ENCODE measurements around the gene CCDC187.

The CCDC187 gene

GRCh38 chr9:136265561-136266355 is 38.1 kb downstream of the CCDC187 start:
- DNase-seq, result no peak

GRCh38 chr9:136264441-136265405 is 39.2 kb downstream of the CCDC187 start:
- DNase-seq, result no peak

- DNase-seq, result no peak
These were observed 39.9 kb downstream of the CCDC187 start for GRCh38 chr9:136264031-136264430.

GRCh38 chr9:136262671-136263178 is 41.2 kb downstream of the CCDC187 start:
- DNase-seq, result no peak

GRCh38 chr9:136261686-136262430 is 42.0 kb downstream of the CCDC187 start:
- DNase-seq, result no peak

- no peak for DNase-seq
These were observed 42.9 kb downstream of the CCDC187 start for GRCh38 chr9:136260936-136261472.

GRCh38 chr9:136260521-136260920 is 43.4 kb downstream of the CCDC187 start:
- DNase-seq, result no peak

GRCh38 chr9:136259836-136260235 is 44.1 kb downstream of the CCDC187 start:
- DNase-seq, result no peak

- DNase-seq, result no peak
These were observed 44.4 kb downstream of the CCDC187 start for GRCh38 chr9:136259517-136259813.

- DNase-seq, result no peak
These were observed 44.9 kb downstream of the CCDC187 start for GRCh38 chr9:136258786-136259516.

- no peak for DNase-seq
These were observed 45.6 kb downstream of the CCDC187 start for GRCh38 chr9:136258299-136258625.

GRCh38 chr9:136257381-136258298 is 46.3 kb downstream of the CCDC187 start:
- DNase-seq, result no peak

- no peak for DNase-seq
These were observed 47.7 kb downstream of the CCDC187 start for GRCh38 chr9:136255896-136256890.

- no peak for DNase-seq
These were observed 48.7 kb downstream of the CCDC187 start for GRCh38 chr9:136255166-136255538.

- DNase-seq, result no peak
These were observed 49.3 kb downstream of the CCDC187 start for GRCh38 chr9:136254381-136255165.

GRCh38 chr9:136253246-136254130 is 50.4 kb downstream of the CCDC187 start:
- DNase-seq, result no peak

- no peak for DNase-seq
These were observed 51.0 kb downstream of the CCDC187 start for GRCh38 chr9:136252846-136253245.

- DNase-seq, result no peak
These were observed 51.6 kb downstream of the CCDC187 start for GRCh38 chr9:136252281-136252680.
